Measurements from ENCODE around the gene CLDN22.

GRCh38 chr4:183353557-183353956, 33.5 kb upstream of the CLDN22 start:
- no peak for TF ChIP-seq CTCF (IDR thresholded peaks at IDR 0.05)
- no peak for TF ChIP-seq POLR2A (IDR thresholded peaks at IDR 0.05)

Data from breast epithelium (tissue), 3 donors.